PFSK-1 (cell line): ENCODE measurements around the gene PM20D2.

ENCODE experiments used
- POLR2AphosphoS5 ChIP-seq: IDR thresholded peaks from 2 replicates; pipeline ENCODE4 v1.6.1; 2012; ENCODE audit warnings: low read depth, mild to moderate bottlenecking, control low read depth, low read length, moderate library complexity
- SIN3A ChIP-seq: IDR thresholded peaks from 2 replicates; pipeline ENCODE4 v1.6.1; 2012; ENCODE audit warnings: mild to moderate bottlenecking, low read length, moderate library complexity, borderline replicate concordance; ENCODE audit not compliant: insufficient read depth
- TAF1 ChIP-seq: IDR thresholded peaks from 2 replicates; pipeline ENCODE4 v1.6.1; 2012; ENCODE audit warnings: low read length, control low read depth, borderline replicate concordance; ENCODE audit not compliant: insufficient read depth
- TF ChIP-seq, protein P1 (sequence below), 2 experiments: IDR thresholded peaks; 2 replicates each; pipeline versions ENCODE4 v1.6.1 to v1.8.0; 2011 to 2012; ENCODE audit warnings: low read depth in 2 of 2, low read length in 2 of 2, control low read depth in 1 of 2, inconsistent platforms in 1 of 2, mild to moderate bottlenecking in 1 of 2, moderate library complexity in 1 of 2; ENCODE audit not compliant: insufficient read depth in 1 of 2

DNA sequence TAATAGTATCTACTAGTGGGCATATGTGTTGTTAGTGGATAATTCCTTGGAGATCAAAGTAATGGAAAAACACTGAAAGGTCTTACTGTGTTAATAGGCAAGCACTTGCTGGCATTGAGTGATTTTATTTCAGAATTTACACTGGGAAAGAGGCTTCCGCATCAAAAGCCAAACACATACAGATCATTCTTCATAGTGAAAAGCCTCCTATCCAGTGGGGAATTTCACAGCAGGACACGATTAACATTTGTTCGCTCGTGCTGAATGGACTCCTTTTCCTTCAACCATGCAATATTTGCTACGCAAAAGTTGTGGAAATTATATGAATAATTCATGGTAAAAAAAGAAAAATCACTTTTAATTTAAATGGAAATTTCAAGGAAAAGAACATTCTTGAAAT is 44.9 kb downstream of the PM20D2 start:
- TF ChIP-seq SIN3A, result no peak
- TF ChIP-seq POLR2AphosphoS5, result no peak
- TF ChIP-seq TAF1, result no peak
- TF ChIP-seq, protein P1, sequence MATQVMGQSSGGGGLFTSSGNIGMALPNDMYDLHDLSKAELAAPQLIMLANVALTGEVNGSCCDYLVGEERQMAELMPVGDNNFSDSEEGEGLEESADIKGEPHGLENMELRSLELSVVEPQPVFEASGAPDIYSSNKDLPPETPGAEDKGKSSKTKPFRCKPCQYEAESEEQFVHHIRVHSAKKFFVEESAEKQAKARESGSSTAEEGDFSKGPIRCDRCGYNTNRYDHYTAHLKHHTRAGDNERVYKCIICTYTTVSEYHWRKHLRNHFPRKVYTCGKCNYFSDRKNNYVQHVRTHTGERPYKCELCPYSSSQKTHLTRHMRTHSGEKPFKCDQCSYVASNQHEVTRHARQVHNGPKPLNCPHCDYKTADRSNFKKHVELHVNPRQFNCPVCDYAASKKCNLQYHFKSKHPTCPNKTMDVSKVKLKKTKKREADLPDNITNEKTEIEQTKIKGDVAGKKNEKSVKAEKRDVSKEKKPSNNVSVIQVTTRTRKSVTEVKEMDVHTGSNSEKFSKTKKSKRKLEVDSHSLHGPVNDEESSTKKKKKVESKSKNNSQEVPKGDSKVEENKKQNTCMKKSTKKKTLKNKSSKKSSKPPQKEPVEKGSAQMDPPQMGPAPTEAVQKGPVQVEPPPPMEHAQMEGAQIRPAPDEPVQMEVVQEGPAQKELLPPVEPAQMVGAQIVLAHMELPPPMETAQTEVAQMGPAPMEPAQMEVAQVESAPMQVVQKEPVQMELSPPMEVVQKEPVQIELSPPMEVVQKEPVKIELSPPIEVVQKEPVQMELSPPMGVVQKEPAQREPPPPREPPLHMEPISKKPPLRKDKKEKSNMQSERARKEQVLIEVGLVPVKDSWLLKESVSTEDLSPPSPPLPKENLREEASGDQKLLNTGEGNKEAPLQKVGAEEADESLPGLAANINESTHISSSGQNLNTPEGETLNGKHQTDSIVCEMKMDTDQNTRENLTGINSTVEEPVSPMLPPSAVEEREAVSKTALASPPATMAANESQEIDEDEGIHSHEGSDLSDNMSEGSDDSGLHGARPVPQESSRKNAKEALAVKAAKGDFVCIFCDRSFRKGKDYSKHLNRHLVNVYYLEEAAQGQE (IDR thresholded peaks at IDR 0.05; ENCODE audit: insufficient read depth in 1 of 2, low read depth in 2 of 2, low read length in 2 of 2), result no peak
